HS-27A (cell line): ENCODE data around the gene KLLN.
"Not testable (repeated sequence)": the region's sequence is repeated elsewhere in the genome, so short reads cannot be mapped to it uniquely, and the experiment has no call there.

ENCODE experiments used
- DNase-seq: peaks from one replicate; pipeline ENCODE4 v3.0.0-alpha.2; 2012; ENCODE audit warnings: low read depth, missing footprints

The KLLN gene, protein sequence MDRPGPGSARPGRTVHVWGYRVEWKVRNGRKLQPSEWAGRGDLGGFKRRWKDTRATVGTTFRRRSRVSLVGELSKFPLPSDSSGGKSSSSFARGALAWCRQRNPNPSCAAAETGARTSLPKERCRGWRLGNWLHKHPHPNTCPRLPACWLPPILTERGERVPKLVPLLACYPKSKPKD

DNA sequence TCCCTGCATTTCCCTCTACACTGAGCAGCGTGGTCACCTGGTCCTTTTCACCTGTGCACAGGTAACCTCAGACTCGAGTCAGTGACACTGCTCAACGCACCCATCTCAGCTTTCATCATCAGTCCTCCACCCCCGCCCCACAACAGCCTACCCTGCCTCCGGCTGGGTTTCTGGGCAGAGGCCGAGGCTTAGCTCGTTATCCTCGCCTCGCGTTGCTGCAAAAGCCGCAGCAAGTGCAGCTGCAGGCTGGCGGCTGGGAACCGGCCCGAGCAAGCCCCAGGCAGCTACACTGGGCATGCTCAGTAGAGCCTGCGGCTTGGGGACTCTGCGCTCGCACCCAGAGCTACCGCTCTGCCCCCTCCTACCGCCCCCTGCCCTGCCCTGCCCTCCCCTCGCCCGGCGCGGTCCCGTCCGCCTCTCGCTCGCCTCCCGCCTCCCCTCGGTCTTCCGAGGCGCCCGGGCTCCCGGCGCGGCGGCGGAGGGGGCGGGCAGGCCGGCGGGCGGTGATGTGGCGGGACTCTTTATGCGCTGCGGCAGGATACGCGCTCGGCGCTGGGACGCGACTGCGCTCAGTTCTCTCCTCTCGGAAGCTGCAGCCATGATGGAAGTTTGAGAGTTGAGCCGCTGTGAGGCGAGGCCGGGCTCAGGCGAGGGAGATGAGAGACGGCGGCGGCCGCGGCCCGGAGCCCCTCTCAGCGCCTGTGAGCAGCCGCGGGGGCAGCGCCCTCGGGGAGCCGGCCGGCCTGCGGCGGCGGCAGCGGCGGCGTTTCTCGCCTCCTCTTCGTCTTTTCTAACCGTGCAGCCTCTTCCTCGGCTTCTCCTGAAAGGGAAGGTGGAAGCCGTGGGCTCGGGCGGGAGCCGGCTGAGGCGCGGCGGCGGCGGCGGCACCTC lies at the start of gene KLLN, which contains the start of gene PTEN:
Gene KLLN (minus strand): TSS at position 481 of the 891 bp plus-strand sequence. CDS start 1,046 bp downstream, outside the sequence.
Gene PTEN (plus strand): TSS at position 573 of the 891 bp plus-strand sequence. CDS start 845 bp downstream, outside the sequence.
- no peak for DNase-seq

DNA sequence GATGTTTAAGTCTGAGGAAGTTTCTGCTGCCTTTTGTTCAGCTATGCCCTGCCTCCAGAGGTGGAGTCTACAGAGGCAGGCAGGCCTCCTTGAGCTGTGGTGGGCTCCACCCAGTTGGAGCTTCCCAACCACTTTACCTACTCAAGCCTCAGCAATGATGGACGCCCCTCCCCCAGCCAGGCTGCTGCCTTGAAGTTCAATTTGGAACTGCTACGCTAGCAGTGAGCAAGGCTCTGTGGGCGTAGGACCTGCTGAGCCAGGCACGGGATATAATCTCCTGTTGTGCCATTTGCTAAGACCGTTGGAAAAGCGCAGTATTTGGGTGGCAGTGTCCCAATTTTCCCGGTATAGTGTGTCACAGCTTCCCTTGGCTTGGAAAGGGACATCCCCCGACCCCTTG lies 40.1 kb upstream of the KLLN start:
- DNase-seq, result not testable (repeated sequence)

DNA sequence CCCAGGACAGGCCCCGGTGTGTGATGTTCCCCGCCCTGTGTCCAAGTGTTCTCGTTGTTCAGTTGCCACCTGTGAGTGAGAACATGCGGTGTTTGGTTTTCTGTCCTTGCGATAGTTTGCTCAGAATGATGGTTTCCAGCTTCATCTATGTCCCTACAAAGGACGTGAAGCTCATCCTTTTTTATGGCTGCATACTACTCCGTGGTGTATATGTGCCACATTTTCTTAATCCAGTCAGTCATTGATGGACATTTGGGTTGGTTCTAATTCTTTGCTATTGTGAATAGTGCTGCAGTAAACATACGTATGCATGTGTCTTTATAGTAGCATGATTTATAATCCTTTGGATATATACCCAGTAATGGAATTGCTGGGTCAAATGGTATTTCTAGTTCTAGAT lies 34.6 kb upstream of the KLLN start:
- not testable (repeated sequence) for DNase-seq

DNA sequence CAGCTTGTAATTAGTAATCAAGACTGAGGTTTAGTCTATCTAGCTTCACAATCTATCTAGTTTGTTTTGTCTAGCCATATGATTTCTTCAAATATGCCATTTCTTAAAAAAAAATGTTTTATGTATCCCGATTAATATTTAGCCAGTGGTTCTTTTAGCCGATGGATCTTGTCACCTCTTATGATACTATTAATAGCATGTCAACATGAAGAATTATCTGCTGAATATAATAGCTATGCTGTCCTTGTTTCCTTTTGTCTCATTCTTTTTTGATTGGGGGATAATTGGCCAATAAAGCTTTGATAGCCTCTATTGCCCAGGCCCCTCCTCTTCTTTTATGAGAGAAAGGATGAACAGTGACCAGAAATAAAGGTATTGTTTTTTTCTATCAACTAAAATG lies 32.9 kb upstream of the KLLN start:
- no peak for DNase-seq

DNA sequence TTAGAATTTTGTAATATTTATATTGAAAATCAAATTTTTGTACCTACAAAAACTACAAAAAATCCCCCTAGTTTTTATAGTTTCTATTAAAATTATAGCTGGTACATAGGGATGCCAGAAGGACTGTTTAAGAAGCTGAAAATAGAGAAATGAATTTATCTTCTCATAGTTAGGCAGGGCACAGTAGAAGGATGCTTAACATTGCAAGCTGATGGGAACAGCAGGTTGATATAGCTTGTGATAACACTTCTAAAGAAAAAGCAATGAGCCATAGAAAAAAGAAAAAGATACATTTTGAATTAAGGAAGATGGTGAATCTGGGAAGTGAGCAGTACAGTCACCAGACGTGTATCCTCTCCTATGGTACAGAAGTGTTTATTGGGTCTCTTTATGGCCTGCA lies 32.1 kb upstream of the KLLN start:
- no peak for DNase-seq

DNA sequence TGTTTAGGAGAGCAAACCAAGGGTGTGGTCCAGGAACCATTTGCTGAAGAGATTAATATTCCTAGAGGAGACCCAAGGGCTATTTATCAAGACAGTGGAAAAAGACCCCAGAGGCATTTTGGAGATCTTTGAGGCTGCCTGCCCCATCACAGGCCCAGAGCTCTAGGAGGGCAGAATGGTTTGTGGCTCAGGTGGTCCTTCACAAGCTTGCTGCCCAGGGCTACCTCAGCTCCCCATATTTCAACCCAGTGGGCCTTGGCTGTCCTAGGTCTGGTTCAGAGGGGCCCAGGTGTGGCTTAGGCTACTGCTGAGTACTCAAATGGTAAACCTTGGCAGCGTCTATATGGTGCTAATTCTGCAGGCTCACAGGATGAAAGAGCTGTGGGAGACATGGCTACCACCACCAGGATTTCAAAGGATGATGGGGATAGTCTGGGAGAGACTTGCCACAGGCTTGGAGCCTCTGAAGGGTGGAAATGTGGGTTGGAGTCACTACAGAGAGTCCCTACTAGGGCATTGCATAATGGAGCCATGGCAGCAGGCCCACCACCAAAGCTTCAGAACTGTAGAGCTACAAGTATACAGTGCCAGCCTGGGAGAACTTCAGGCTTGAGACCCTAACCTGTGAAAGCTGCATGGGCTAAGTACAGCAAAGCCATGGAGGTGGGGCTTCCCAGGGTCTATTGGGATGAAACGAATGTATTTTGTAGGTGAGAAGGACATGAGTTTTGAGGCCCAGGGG lies 24.4 kb upstream of the KLLN start:
- DNase-seq, result no peak

DNA sequence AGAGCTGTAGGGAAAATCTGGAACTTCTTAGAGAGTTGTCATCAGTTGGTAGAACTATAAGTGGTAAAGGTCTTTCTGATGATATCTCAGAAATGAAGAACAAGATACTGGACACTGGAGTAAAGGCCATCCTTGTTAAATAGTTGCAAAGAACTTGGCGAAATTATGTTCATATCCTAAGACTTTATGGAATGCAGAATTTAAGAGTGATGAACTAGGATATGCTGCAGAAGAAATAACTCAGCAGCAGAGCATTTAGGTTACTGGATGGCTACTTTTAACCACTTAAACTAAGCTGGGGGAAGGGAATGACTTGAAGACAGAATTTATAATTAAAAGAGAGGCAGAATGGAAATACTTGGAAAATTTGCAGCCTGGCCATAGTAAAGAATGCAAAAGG lies 23.8 kb upstream of the KLLN start:
- no peak for DNase-seq

DNA sequence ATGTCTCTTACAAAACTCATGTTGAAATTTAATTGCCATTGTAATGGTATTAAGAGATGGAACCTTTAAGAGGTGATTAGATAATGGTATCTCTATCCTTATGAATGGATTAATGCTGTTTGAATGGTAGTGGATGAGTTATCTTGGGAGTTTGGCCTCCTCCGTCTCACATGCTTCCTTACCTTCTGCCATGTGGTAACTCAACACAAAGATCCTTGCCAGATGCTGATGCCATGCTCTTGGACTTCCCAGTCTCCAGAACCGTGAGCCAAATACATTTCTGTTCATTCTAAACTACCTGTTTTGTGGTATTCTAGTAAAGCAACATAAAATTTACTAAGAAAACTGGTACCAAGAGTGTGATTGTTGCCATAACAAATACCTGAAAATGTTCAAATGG lies 23.3 kb upstream of the KLLN start:
- DNase-seq, result no peak

DNA sequence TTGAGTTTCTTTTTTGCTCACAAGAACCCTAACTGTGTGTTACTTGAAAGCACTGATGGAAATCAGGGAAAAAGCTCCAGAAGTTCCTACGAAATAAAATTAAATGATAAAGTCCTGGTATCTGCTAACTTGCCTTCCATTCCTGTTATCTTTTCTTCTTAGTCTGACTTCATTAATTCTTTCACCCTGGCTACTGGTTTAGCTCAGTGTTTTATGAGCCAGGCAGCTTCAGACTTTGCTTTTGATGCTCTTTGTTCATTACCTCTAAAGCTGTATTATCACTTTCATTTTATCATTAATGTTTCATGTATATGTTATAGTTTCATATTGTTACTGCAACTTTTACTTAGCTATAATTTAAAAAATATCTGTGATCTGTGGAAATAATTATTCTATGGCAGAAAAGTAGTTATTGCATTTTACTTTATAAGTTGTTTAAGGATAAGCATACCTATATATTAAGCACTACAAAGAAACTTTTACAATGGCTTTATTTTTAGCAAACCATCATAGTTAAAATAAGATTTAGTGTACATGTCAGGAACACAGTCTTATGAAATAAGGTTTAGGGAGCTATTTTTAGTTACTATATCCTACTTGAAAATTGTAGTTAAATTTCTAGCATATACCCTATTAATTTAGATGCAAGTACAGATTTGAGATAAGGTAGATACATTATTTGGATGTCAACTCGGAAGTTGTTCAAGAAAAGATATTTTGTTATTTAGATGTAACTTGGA lies 19.4 kb upstream of the KLLN start:
- no peak for DNase-seq

DNA sequence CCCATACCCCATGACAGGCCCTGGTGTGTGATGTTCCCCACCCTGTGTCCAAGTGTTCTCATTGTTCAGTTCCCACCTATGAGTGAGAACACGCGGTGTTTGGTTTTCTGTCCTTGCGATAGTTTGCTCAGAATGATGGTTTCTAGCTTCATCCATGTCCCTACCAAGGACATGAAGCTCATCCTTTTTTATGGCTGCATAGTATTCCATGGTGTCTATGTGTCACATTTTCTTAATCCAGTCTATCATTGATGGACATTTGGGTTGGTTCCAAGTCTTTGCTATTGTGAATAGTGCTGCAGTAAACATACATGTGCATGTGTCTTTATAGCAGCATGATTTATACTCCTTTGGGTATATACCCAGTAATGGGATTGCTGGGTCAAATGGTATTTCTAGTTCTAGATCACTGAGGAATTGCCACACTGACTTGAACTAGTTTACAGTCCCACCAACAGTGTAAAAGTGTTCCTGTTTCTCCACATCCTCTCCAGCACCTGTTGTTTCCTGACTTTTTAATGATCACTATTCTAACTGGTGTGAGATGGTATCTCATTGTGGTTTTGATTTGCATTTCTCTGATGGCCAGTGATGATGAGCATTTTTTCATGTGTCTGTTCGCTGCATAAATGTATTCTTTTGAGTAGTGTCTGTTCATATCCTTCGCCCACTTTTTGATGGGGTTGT lies 18.2 kb upstream of the KLLN start:
- DNase-seq, result not testable (repeated sequence)

DNA sequence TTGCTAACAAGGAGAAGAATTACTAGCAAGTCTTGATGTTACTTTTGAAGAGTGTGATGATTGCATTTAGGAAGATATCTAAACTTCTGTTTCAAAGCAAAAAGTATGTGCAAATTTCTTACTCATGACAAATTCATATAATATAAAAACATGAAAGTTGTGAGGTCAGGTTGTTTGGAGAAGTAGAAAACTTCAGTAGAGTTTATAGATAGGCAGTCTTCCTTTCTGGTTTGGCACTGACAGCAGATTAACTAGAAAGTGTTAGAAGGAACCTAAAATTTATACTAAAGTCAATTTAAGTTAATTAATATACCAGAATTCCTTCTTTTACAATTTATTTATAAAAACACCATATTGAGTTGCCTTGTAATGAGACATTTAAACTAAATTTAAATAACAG lies 17.0 kb upstream of the KLLN start:
- no peak for DNase-seq

DNA sequence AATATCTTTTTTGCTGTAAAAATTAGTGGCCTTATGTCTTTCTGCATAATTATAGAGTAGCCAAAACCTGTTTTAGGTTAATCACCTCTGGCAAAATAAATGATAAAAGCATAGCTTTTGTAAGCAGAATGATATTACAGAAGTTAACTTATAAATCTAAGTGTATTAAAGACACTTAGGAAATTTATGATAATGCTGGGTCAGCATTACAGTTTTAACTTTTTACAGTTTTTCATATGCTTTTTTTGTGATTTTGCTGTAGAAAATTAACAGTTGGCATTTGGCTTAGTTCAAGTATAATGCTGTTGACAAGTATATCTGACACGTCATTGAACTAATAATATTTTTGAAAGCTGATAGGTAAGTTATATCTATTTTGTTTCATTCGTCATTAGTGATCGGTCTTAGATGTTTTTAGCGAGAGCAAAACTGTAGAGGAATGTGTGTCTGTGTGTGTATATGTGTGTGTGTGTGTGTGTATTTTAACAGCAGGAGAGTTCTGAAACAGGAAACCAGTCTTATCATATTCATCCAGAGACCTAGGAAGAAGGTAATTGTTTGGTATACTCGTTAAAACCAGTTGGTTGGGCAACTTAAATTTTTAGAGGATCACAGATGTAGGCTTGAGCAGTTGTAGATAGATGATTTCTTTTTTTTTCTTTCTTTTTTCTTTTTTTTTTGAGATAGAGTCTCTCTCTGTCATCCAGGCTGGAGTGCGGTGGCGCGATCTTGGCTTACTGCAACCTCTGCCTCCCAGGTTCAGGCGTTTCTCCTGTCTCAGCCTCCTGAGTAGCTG lies 15.5 kb upstream of the KLLN start:
- no peak for DNase-seq

DNA sequence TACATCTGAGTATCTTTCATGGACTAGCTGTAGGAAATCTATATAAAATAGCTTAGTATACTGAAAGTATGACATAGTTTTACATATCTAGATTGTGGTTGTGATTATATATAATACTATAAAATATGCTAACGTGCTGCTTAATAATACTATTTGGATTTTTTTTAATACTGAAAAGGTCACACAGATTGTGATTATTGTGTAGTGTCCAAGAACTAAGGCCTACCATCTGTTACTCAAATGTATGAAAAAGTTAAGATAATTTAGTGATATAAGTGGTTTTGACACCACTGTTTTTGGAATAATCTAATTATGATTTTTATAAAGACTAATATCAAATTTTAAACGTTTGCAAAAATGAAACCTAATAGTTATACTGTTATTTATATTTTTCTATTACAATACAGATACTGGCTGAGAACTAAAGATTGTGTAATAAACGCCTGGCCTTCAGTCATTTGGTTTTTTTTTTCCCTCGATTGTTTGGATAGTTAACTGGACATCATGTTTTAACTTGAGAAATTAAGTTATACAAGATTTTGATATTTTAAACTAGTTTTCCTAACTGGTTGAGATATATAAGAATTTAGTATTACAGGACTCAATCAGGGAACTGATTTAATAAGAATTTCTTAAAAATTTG lies 12.7 kb upstream of the KLLN start:
- DNase-seq, result no peak

DNA sequence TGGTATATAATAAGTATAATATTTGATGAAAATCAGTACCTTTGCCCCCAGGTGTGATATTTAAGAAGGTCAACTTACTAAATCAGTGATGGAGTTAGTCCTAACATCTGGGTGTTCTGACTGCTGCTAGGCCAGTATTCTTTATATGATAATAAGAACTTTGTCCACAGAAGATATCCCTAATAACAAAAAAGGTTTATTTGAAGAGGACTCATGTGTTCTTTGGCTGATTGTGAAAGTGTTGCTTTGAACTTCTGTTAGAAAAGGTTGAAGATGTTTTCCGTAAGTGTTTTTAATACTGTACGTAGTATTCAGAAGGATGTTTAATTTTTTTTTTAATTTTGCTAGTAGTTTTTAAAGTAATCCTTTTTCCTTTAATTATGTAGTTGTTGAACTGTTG lies 10.3 kb upstream of the KLLN start:
- no peak for DNase-seq

DNA sequence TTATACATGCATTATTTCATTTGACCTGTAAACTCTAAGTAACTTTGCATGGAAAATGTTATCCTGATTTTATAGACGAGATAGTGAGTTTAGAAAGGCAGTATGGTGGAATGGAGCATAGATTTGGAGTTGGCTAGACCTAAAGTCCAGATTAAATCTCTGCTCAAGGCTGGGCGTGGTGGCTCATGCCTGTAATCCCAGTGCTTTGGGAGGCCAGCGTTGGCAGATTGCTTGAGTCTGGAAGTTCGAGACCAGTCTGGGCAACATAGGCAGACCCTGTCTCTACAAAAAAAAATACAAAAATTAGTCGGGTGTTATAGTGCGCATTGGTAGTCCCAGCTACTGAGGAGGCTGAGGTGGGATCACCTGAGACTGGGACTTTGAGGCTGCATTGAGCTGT lies 9.5 kb upstream of the KLLN start:
- DNase-seq, result no peak

DNA sequence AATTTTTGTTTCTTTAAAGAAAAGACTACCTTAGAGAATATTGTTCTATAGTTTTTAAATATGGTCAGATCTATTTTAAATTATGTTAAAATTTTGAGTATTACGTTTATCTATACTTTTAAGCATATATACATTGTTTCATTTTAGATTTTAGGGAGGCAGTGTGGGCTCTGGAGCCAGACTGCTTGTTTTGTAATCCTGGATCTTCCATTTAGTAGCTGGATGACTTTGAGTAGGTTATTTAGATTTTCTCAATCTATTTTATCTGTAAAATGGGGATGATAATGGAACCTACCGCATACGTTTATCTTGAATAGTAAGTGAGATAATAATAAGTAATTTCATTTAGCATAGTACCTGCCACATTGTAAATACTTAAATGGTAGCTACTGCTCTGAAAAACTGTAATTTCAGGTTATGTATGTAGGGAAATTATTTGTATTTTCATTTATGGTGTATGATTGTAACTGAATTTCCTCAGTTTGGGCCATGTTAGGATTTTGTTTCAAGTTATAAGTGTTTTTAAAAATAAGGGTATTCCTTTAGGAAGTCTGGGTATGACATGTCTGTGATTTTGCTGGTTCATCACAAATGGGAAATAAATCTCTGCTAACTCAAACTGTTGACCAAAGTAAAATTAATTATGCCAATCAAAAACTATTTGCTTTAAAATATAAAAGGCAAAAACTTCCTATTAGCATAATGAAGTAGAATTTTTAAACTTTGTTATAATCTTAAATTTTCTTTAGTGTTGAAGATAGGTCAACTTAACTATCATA lies 6.6 kb upstream of the KLLN start:
- DNase-seq, result no peak

DNA sequence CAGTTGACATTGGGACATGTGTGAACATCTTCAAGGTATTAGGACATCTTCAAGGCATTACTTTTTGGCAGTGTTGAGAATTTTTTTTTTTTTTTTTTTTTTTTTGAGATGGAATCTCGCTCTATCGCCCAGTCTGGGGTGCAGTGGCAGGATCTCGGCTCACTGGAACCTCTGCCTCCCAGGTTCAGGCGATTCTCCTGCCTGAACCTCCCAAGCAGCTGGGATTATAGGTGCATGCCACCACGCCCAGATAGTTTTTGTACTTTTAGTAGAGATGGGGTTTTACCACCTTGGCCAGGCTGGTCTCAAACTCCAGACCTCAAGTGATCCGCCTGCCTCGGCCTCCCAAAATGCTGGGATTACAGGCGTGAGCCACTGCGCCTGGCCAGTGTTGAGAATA lies 5.8 kb upstream of the KLLN start:
- not testable (repeated sequence) for DNase-seq

DNA sequence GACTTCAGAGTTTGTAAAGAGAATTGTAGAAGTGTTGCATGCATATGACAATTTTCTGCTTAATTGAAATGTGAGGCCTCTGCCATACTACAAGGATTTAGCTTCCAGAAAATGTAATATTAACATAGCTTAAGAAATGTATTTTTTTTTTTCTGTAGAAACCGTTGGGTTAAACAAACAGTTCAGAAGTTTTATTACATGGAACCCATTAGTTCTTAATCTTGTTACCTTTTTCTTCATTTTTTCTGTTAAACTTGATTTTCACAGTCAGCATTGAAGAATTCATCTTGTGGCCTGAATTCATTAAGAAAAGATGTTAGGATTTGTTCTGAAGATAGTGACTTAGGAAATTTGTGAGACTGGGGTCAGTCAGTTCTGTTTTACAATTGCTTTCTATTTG lies 4.9 kb upstream of the KLLN start:
- DNase-seq, result no peak

DNA sequence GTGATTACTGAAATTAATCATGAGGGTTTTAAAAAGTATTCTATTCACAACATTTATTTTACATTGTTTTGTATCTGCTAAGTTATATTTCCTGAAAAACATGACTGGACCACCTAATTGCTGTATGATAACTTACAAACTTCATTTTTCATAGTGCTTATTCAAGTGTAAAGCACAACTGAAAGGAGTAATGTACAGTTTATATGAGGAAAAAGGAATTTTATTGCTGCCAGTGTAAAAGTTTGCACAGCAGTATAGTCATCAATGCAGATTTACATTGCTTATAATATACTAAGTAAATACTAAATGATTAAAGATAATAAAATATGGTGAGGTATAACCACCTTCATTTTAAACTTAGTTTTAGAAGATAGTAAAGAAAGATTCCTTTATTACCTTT lies 4.1 kb upstream of the KLLN start:
- no peak for DNase-seq
